PC-9 (cell line): Measurements from ENCODE around the gene ZMAT5. TPM values are rescaled to one million over a fixed set of nuclear protein-coding genes. Genes with fewer than 3 reads are reported as not detected.

Experiments used
- BruUV-seq: library from RNA; stranded (reverse); fragments of 400-500 nt; replicated peaks from 2 replicates; lab custom pipeline; 2021; lab: Mats Ljungman, UMichigan
- CTCF ChIA-PET: fragments of 300-600 bp; sonication (Branson Sonifier 250); formaldehyde crosslinking; loops from one replicate; lab custom pipeline; 2022; ENCODE audit warnings: antibody characterized with exemption; lab: Charles Lee
- POLR2A ChIA-PET: fragments of 300-600 bp; sonication (Branson Sonifier 250); formaldehyde crosslinking; loops from one replicate; lab custom pipeline; 2022; ENCODE audit warnings: antibody characterized with exemption; ENCODE audit not compliant: unreplicated experiment; lab: Charles Lee
- DNase-seq, 2 experiments: peaks; one replicate each; pipeline versions ENCODE4 v3.0.0 to v3.0.0-alpha.2; 2015 to 2022; ENCODE audit warnings: mixed read lengths in 1 of 2
- H2AFZ ChIP-seq: fragments of 200-600 bp; sonication (generic); 2 replicates; pipeline ENCODE4 v1.8.1; 2017; ENCODE audit warnings: antibody characterized with exemption
- H3F3A ChIP-seq: fragments of 200-600 bp; sonication (generic); 2 replicates; pipeline ENCODE4 v1.8.1; 2017; ENCODE audit warnings: antibody characterized with exemption, mild to moderate bottlenecking, low read depth; ENCODE audit not compliant: insufficient read depth
- H3K27ac ChIP-seq: fragments of 200-600 bp; sonication (generic); 2 replicates; pipeline ENCODE4 v1.6.1; 2016; ENCODE audit warnings: mixed run types
- H3K27me3 ChIP-seq: fragments of 200-600 bp; sonication (generic); 2 replicates; pipeline ENCODE4 v1.6.1; 2016; ENCODE audit warnings: low read depth, mixed run types; ENCODE audit not compliant: insufficient read depth
- H3K36me3 ChIP-seq: fragments of 200-600 bp; sonication (generic); 2 replicates; pipeline ENCODE4 v1.6.1; 2016; ENCODE audit warnings: low read depth, mixed run types
- H3K4me1 ChIP-seq: fragments of 200-600 bp; sonication (generic); replicated peaks from 2 replicates; pipeline ENCODE4 v1.6.1; 2016; ENCODE audit warnings: mixed run types; ENCODE audit not compliant: insufficient read depth
- H3K4me2 ChIP-seq: fragments of 200-600 bp; sonication (generic); 2 replicates; pipeline ENCODE4 v1.6.1; 2017; ENCODE audit warnings: mixed run types
- H3K4me3 ChIP-seq: fragments of 200-600 bp; sonication (generic); 2 replicates; pipeline ENCODE4 v1.6.1; 2016; ENCODE audit warnings: mixed run types
- H3K79me2 ChIP-seq: fragments of 200-600 bp; sonication (generic); 2 replicates; pipeline ENCODE4 v1.6.1; 2017; ENCODE audit warnings: low read depth, mixed run types
- H3K9me2 ChIP-seq: fragments of 200-600 bp; sonication (generic); 2 replicates; pipeline ENCODE4 v1.8.1; 2017; ENCODE audit warnings: mild to moderate bottlenecking; ENCODE audit not compliant: insufficient read depth
- H3K9me3 ChIP-seq: fragments of 200-600 bp; sonication (generic); 2 replicates; pipeline ENCODE4 v1.8.1; 2016; ENCODE audit warnings: low read depth; ENCODE audit not compliant: insufficient read depth
- H4K20me1 ChIP-seq: fragments of 200-600 bp; sonication (generic); 2 replicates; pipeline ENCODE4 v1.8.1; 2017; ENCODE audit not compliant: insufficient read depth
- CTCF ChIP-seq: fragments of 200-600 bp; sonication (generic); conservative IDR thresholded peaks from 2 replicates; pipeline ENCODE4 v1.6.1; 2017; ENCODE audit warnings: mixed run types, antibody characterized with exemption, mild to moderate bottlenecking, moderate library complexity
- EZH2 ChIP-seq: fragments of 200-600 bp; sonication (generic); IDR thresholded peaks from 2 replicates; pipeline ENCODE4 v1.8.0; 2017; ENCODE audit warnings: antibody characterized with exemption, low read depth
- intact Hi-C: fragments of 100-400 bp; cut with micrococcal nuclease; formaldehyde crosslinking; loops from one replicate; pipeline ENCODE4 v1.10.0; 2022; ENCODE audit not compliant: unreplicated experiment
- total RNA-seq: library from RNA; stranded (reverse); gene quantifications from 2 replicates; pipeline ENCODE4 v1.2.3, GENCODE V29; 2021

The ZMAT5 gene
- total RNA-seq, 1 experiment from 2014 or later: 14.2 TPM

- Histone ChIP-seq H4K20me1 (no peaks in the 10 kb centered on the region), H3K27me3 (no peaks in the 10 kb centered on the region), H2AFZ (no peak overlapping the region), H3K4me2 (no peak overlapping the region), H3K4me3 (no peak overlapping the region), H3K79me2 (no peaks in the 10 kb centered on the region), H3F3A (no peaks in the 10 kb centered on the region), H3K27ac (no peak overlapping the region), H3K4me1 (no peaks in the 10 kb centered on the region), H3K36me3 (no peaks in the 10 kb centered on the region), H3K9me3 (no peaks in the 10 kb centered on the region), H3K9me2 (no peaks in the 10 kb centered on the region)
- CTCF ChIA-PET: no interaction called here
- DNase-seq: no peak
- no peak for TF ChIP-seq CTCF
- TF ChIP-seq EZH2: no peak
- BruUV-seq: no TSS peak
- intact Hi-C loops: no loop called here
- POLR2A ChIA-PET: no interaction called here
Observed at GRCh38 chr22:29726512-29727130, 40.2 kb downstream of the ZMAT5 start.

- TF ChIP-seq EZH2: no peak
- no peak for TF ChIP-seq CTCF
- no peaks in the 10 kb centered on the region for H3F3A ChIP-seq
- intact Hi-C loops: no loop called here
- no peaks in the 10 kb centered on the region for H3K9me2 ChIP-seq
- DNase-seq: no peak
- CTCF ChIA-PET: no interaction called here
- no peaks in the 10 kb centered on the region for H3K79me2 ChIP-seq
- H3K36me3 ChIP-seq: no peaks in the 10 kb centered on the region
- no peak overlapping the region for H3K4me2 ChIP-seq
- H3K9me3 ChIP-seq: no peaks in the 10 kb centered on the region
- POLR2A ChIA-PET: no interaction called here
- BruUV-seq: no TSS peak
- H2AFZ ChIP-seq: no peak overlapping the region
- H3K4me1 ChIP-seq: no peaks in the 10 kb centered on the region
- no peak overlapping the region for H3K4me3 ChIP-seq
- no peaks in the 10 kb centered on the region for H4K20me1 ChIP-seq
- peaks cover 1% of the 10 kb centered on the region; the same call in 1 of the 2 replicates for H3K27me3 ChIP-seq
- H3K27ac ChIP-seq: no peak overlapping the region
Observed at GRCh38 chr22:29726106-29726505, 40.7 kb downstream of the ZMAT5 start.

- CTCF ChIA-PET: no interaction called here
- H3K4me1 ChIP-seq: no peaks in the 10 kb centered on the region
- no peaks in the 10 kb centered on the region for H3K9me2 ChIP-seq
- DNase-seq: no peak
- H3K36me3 ChIP-seq: no peaks in the 10 kb centered on the region
- no peak overlapping the region for H3K27ac ChIP-seq
- H3K4me2 ChIP-seq: no peak overlapping the region
- no peaks in the 10 kb centered on the region for H3F3A ChIP-seq
- no TSS peak for BruUV-seq
- no peak overlapping the region for H2AFZ ChIP-seq
- H3K9me3 ChIP-seq: no peaks in the 10 kb centered on the region
- H3K79me2 ChIP-seq: no peaks in the 10 kb centered on the region
- peaks cover 5% of the 10 kb centered on the region; the same call in 1 of the 2 replicates for H3K27me3 ChIP-seq
- intact Hi-C loops: no loop called here
- no peak overlapping the region for H3K4me3 ChIP-seq
- no peaks in the 10 kb centered on the region for H4K20me1 ChIP-seq
- POLR2A ChIA-PET: no interaction called here
- no peak for TF ChIP-seq EZH2
- TF ChIP-seq CTCF: no peak
Observed at GRCh38 chr22:29724843-29725242, 42.0 kb downstream of the ZMAT5 start.
